ENCODE data around the gene L1TD1.

DNA sequence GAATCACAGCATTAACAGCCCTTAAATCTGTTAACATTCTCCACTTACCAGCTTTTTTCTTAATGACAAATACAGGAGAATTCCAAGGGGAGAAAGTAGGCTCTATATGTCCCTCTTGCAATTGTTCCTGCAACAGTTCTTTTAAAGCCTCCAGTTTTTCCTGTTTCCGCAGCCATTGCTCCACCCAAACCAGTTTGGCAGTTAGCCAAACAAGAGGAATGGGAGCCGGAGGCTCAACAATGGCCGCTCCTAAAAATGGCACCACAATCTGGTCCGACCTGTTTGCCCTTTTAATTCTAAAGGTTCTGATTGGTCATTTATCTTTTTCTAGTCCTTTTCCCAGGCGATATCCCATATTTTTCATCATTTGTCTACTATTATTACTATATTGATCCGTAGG lies 14.0 kb upstream of the L1TD1 start:
- TF ChIP-seq, protein P1, sequence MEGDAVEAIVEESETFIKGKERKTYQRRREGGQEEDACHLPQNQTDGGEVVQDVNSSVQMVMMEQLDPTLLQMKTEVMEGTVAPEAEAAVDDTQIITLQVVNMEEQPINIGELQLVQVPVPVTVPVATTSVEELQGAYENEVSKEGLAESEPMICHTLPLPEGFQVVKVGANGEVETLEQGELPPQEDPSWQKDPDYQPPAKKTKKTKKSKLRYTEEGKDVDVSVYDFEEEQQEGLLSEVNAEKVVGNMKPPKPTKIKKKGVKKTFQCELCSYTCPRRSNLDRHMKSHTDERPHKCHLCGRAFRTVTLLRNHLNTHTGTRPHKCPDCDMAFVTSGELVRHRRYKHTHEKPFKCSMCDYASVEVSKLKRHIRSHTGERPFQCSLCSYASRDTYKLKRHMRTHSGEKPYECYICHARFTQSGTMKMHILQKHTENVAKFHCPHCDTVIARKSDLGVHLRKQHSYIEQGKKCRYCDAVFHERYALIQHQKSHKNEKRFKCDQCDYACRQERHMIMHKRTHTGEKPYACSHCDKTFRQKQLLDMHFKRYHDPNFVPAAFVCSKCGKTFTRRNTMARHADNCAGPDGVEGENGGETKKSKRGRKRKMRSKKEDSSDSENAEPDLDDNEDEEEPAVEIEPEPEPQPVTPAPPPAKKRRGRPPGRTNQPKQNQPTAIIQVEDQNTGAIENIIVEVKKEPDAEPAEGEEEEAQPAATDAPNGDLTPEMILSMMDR (conservative IDR thresholded peaks at IDR 0.05), result no peak
- no peak for TF ChIP-seq EZH2 (IDR thresholded peaks at IDR 0.05; ENCODE audit: low read depth)

Measured in PC-9 (cell line).